ENCODE results near the gene MRPL54. TPM values are rescaled to one million over a fixed set of nuclear protein-coding genes. Genes with fewer than 3 reads are reported as not detected.

MRPL54 gene
- polyA plus RNA-seq, 1 experiment: 31.2 TPM

DNA sequence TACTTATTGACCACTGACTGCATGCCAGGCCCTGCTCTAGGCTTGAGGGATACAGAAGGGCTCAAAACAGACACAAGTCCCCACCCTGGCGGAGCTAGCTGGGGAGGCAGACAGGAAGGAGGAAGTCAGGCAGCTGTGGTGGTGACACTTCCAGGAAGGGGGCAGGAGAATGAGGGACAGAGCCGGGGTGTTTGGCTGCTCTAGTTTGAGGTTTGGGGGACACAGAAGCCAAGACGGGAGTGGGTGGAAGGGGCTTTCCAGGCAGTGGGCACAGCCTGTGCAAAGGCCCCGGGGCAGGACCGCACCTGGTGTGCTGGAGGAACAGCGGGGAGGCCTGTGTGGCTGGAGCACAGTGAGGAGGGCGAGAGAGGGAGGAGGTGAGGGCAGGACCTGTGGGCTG lies 4.0 kb downstream of the MRPL54 start:
- DNase-seq (ENCODE audit: low read depth, low spot score): no peak
- H3K27ac ChIP-seq (ENCODE audit: low read depth, low read length): no peak overlapping the region
- ChIA-PET CTCF (interaction anchor here (0.6 kb wide), 1 partner anchor 1025 kb away, joined by 3 read pairs; the partner anchor contains the start of gene FEM1A), POLR2A (no interaction called here)
- H3K4me3 ChIP-seq (ENCODE audit: low read depth, low read length): no peak overlapping the region
- TF ChIP-seq, protein P1, sequence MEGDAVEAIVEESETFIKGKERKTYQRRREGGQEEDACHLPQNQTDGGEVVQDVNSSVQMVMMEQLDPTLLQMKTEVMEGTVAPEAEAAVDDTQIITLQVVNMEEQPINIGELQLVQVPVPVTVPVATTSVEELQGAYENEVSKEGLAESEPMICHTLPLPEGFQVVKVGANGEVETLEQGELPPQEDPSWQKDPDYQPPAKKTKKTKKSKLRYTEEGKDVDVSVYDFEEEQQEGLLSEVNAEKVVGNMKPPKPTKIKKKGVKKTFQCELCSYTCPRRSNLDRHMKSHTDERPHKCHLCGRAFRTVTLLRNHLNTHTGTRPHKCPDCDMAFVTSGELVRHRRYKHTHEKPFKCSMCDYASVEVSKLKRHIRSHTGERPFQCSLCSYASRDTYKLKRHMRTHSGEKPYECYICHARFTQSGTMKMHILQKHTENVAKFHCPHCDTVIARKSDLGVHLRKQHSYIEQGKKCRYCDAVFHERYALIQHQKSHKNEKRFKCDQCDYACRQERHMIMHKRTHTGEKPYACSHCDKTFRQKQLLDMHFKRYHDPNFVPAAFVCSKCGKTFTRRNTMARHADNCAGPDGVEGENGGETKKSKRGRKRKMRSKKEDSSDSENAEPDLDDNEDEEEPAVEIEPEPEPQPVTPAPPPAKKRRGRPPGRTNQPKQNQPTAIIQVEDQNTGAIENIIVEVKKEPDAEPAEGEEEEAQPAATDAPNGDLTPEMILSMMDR (IDR thresholded peaks at IDR 0.05; ENCODE audit: low read depth, low read length): no peak
- H3K27me3 ChIP-seq (ENCODE audit: control insufficient read depth, insufficient read depth, low read length): no peaks in the 10 kb centered on the region
- H3K9me3 ChIP-seq (ENCODE audit: control insufficient read depth, insufficient read depth, low read length): no peaks in the 10 kb centered on the region; the same call in 1 of the 2 replicates

DNA sequence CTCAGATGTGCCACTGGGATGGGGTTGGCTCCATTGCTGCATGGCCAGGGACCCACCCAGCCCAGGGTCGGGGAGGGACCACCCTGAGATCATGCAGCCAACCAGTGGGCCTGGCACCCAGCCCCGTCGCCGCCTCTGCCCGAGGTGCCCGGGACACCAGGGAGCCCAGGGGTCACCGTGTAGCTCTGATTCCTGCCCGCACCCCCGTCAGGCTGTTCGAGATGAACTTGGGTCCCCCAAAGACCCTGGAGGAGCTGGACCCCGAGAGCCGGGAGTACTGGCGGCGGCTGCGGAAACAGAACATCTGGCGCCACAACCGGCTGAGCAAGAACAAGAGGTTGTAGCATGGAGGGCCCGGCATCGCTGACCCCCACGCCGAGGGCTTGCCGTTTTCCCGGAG lies 4.6 kb downstream of the MRPL54 start:
- Histone ChIP-seq H3K27me3 (ENCODE audit: control insufficient read depth, insufficient read depth, low read length) (no peaks in the 10 kb centered on the region), H3K4me3 (ENCODE audit: low read depth, low read length) (no peak overlapping the region), H3K9me3 (ENCODE audit: control insufficient read depth, insufficient read depth, low read length) (no peaks in the 10 kb centered on the region; the same call in 1 of the 2 replicates), H3K27ac (ENCODE audit: low read depth, low read length) (no peak overlapping the region)
- DNase-seq (ENCODE audit: low read depth, low spot score): no peak
- CTCF ChIA-PET: no interaction called here
- POLR2A ChIA-PET: no interaction called here
- TF ChIP-seq, protein P1 (IDR thresholded peaks at IDR 0.05; ENCODE audit: low read depth, low read length): no peak

DNA sequence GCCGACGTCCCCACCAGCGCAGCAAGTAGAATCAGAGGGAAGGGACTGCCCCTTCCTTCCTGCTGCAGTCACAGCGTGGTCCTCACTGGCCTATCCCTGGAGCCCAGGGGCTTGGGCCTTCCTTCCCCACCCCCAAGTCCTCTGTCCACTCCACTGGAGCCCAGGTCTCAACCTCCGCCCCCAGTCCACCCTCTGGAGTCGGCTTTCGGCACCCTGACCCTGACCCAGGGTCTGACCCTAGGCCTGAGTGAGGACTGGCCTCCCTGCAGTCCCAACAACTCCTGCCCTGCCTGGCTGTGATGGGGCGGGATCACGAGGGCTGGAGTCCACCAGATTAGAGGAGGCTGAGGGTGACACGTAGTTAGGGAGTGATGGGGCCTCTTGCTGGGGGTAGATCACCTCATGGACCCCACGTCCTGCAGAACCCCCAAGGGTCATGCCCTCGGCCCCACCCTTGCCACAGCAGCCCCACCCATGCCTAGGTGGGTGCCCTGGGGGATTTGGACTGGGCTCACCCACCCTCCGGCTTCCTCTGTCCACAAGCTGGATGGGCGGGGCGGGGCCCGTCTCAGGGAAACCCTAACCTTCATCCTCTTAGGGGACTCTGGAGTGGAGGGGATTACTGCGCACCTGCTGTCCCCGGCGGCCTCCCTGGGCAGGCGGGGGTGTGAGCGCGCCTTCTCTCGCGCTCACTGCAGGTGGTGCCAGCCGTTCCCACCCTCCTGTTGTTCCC lies 5.7 kb downstream of the MRPL54 start:
- ChIA-PET CTCF (no interaction called here), POLR2A (interaction anchor here (0.5 kb wide), 1 partner anchor 122 kb away, joined by 4 read pairs; no protein-coding TSS in a partner anchor)
- no peaks in the 10 kb centered on the region; the same call in 1 of the 2 replicates for H3K9me3 ChIP-seq (ENCODE audit: control insufficient read depth, insufficient read depth, low read length)
- no peak overlapping the region for H3K4me3 ChIP-seq (ENCODE audit: low read depth, low read length)
- no peak overlapping the region for H3K27ac ChIP-seq (ENCODE audit: low read depth, low read length)
- DNase-seq (ENCODE audit: low read depth, low spot score): no peak
- H3K27me3 ChIP-seq (ENCODE audit: control insufficient read depth, insufficient read depth, low read length): no peaks in the 10 kb centered on the region
- TF ChIP-seq, protein P1 (IDR thresholded peaks at IDR 0.05; ENCODE audit: low read depth, low read length): no peak

DNA sequence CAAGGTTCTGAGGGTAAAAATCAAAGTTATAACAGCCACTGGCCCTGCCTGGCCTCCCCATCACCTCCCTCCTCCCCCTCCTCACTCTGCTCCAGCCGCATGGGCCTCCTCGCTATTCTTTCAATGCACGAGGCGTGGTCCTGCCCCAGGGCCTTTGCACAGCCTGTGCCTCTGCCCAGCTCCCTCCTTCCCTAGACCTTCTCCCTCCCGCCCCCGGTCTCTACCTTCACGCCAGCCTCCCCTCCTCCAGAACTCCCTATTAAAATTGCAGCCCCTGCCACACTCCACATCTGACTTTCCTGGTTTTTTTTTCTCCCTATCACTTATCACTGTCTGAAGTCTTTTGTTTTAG lies 6.2 kb downstream of the MRPL54 start:
- Histone ChIP-seq H3K27ac (ENCODE audit: low read depth, low read length) (no peak overlapping the region), H3K9me3 (ENCODE audit: control insufficient read depth, insufficient read depth, low read length) (no peaks in the 10 kb centered on the region; the same call in 1 of the 2 replicates), H3K27me3 (ENCODE audit: control insufficient read depth, insufficient read depth, low read length) (peaks cover 1% of the 10 kb centered on the region), H3K4me3 (ENCODE audit: low read depth, low read length) (no peak overlapping the region)
- ChIA-PET POLR2A (no interaction called here), CTCF (no interaction called here)
- DNase-seq (ENCODE audit: low read depth, low spot score): no peak
- TF ChIP-seq, protein P1 (IDR thresholded peaks at IDR 0.05; ENCODE audit: low read depth, low read length): no peak

DNA sequence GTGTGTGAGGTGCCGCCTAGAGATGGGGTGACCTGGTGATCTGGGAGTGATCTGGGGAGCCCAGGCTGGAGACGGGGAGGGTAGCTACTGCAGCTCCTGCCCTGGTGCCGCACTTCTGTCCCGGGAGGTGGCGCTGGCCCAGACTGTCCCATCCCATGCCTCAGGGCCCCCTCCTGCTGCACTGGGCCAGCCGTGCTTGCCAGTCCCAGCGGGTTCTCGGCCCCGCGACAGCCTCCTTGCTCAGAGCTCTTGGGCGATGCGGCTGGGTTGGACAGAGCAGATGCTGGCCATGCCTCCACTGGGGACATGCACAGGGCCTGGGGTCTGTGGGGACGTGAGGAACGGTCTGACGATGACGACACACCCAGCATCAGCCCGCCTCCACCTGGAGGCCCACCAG lies 7.0 kb downstream of the MRPL54 start:
- Histone ChIP-seq H3K9me3 (ENCODE audit: control insufficient read depth, insufficient read depth, low read length) (no peaks in the 10 kb centered on the region; the same call in 1 of the 2 replicates), H3K4me3 (ENCODE audit: low read depth, low read length) (no peak overlapping the region), H3K27ac (ENCODE audit: low read depth, low read length) (no peak overlapping the region), H3K27me3 (ENCODE audit: control insufficient read depth, insufficient read depth, low read length) (peaks cover 4% of the 10 kb centered on the region)
- ChIA-PET CTCF (no interaction called here), POLR2A (no interaction called here)
- DNase-seq (ENCODE audit: low read depth, low spot score): no peak
- TF ChIP-seq, protein P1 (IDR thresholded peaks at IDR 0.05; ENCODE audit: low read depth, low read length): no peak

Measured in AG04450 (cell line).